DOHH2 (cell line): ENCODE results near the gene CYB561.

ENCODE experiments used
- H3F3A ChIP-seq: fragments of 200-600 bp; sonication (generic), shearing (Covaris generic); 2 replicates; pipeline ENCODE4 v1.6.0; 2016; ENCODE audit warnings: antibody characterized with exemption, mild to moderate bottlenecking; ENCODE audit not compliant: control insufficient read depth, insufficient read depth
- H3K27ac ChIP-seq: fragments of 200-600 bp; sonication (generic); 2 replicates; pipeline ENCODE4 v1.5.1; 2014; ENCODE audit warnings: low read depth, mild to moderate bottlenecking, low read length, moderate library complexity
- H3K27me3 ChIP-seq: fragments of 200-600 bp; sonication (generic); 2 replicates; pipeline ENCODE4 v1.6.1; 2014; ENCODE audit warnings: mild to moderate bottlenecking, low read length, mixed read lengths; ENCODE audit not compliant: control insufficient read depth
- H3K36me3 ChIP-seq: fragments of 200-600 bp; sonication (generic); 2 replicates; pipeline ENCODE4 v1.6.1; 2014; ENCODE audit warnings: mild to moderate bottlenecking, low read length, moderate library complexity, mixed read lengths; ENCODE audit not compliant: control insufficient read depth
- H3K4me1 ChIP-seq: fragments of 200-600 bp; sonication (generic); 2 replicates; pipeline ENCODE4 v1.6.1; 2014; ENCODE audit warnings: mild to moderate bottlenecking, low read length, mixed read lengths; ENCODE audit not compliant: control insufficient read depth
- H3K4me2 ChIP-seq: fragments of 200-600 bp; sonication (generic); 2 replicates; pipeline ENCODE4 v1.6.0; 2014; ENCODE audit warnings: mild to moderate bottlenecking, low read length, moderate library complexity
- H3K4me3 ChIP-seq: fragments of 200-600 bp; sonication (generic); 2 replicates; pipeline ENCODE4 v1.5.1; 2014; ENCODE audit warnings: mild to moderate bottlenecking, low read length, mixed read lengths
- H3K79me2 ChIP-seq: fragments of 200-600 bp; sonication (generic); 2 replicates; pipeline ENCODE4 v1.6.1; 2014; ENCODE audit warnings: mild to moderate bottlenecking, low read length, mixed read lengths; ENCODE audit not compliant: control insufficient read depth
- H3K9me2 ChIP-seq: fragments of 200-600 bp; sonication (generic); replicated peaks from 2 replicates; pipeline ENCODE4 v1.6.1; 2014; ENCODE audit warnings: mild to moderate bottlenecking, low read length, mixed read lengths; ENCODE audit not compliant: control insufficient read depth
- H3K9me3 ChIP-seq: fragments of 200-600 bp; sonication (generic); 2 replicates; pipeline ENCODE4 v1.6.1; 2014; ENCODE audit warnings: antibody characterized with exemption, low read length, mixed read lengths; ENCODE audit not compliant: control insufficient read depth, insufficient read depth
- H4K20me1 ChIP-seq: fragments of 200-600 bp; sonication (generic); 2 replicates; pipeline ENCODE4 v1.6.0; 2014; ENCODE audit warnings: low read depth, mild to moderate bottlenecking, antibody characterized with exemption, low read length, moderate library complexity; ENCODE audit not compliant: control insufficient read depth, insufficient read depth
- EZH2phosphoT487 ChIP-seq: fragments of 200-600 bp; sonication (generic); IDR thresholded peaks from 2 replicates; pipeline ENCODE4 v1.6.1; 2017; ENCODE audit warnings: borderline replicate concordance, mild to moderate bottlenecking, antibody characterized with exemption, low read length, moderate library complexity, mixed read lengths
- TF ChIP-seq, protein P1 (sequence below): fragments of 200-600 bp; sonication (generic); IDR thresholded peaks from one replicate; pipeline ENCODE4 v1.5.1; 2014; ENCODE audit warnings: antibody characterized with exemption, mild to moderate bottlenecking, low read depth, low read length; ENCODE audit not compliant: poor library complexity, severe bottlenecking

Gene CYB561

DNA sequence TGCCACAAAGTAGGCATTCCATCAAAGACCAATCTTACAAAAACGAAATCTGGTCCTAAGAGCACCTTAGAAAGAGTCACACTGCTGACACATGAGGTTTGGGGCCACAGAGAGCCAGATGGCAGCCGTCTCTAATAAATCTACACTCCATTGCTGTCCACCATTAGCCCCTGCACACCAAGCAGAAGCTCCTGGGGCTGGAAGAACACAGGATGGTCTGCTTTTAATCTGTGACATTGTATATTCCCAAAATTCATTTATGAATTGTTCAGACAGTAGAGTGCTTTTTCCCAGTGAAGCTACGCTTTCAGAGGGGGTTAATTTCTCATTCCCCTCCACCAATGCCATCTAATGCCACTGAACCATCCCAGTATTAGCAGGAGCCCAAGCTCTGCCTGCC, 1.6 kb downstream of the CYB561 start:
- no peaks in the 10 kb centered on the region for H3K79me2 ChIP-seq
- TF ChIP-seq, protein P1, sequence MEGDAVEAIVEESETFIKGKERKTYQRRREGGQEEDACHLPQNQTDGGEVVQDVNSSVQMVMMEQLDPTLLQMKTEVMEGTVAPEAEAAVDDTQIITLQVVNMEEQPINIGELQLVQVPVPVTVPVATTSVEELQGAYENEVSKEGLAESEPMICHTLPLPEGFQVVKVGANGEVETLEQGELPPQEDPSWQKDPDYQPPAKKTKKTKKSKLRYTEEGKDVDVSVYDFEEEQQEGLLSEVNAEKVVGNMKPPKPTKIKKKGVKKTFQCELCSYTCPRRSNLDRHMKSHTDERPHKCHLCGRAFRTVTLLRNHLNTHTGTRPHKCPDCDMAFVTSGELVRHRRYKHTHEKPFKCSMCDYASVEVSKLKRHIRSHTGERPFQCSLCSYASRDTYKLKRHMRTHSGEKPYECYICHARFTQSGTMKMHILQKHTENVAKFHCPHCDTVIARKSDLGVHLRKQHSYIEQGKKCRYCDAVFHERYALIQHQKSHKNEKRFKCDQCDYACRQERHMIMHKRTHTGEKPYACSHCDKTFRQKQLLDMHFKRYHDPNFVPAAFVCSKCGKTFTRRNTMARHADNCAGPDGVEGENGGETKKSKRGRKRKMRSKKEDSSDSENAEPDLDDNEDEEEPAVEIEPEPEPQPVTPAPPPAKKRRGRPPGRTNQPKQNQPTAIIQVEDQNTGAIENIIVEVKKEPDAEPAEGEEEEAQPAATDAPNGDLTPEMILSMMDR = no peak
- no peak for TF ChIP-seq EZH2phosphoT487
- H4K20me1 ChIP-seq = no peaks in the 10 kb centered on the region
- H3K9me3 ChIP-seq = no peaks in the 10 kb centered on the region
- H3K27ac ChIP-seq = no peak overlapping the region
- H3K4me1 ChIP-seq = peaks cover 9% of the 10 kb centered on the region; the same call in 1 of the 2 replicates
- no peak overlapping the region for H3K4me3 ChIP-seq
- H3K4me2 ChIP-seq = no peak overlapping the region
- H3K36me3 ChIP-seq = no peaks in the 10 kb centered on the region
- H3K9me2 ChIP-seq = no peaks in the 10 kb centered on the region
- H3F3A ChIP-seq = no peaks in the 10 kb centered on the region
- H3K27me3 ChIP-seq = peaks cover 30% of the 10 kb centered on the region

DNA sequence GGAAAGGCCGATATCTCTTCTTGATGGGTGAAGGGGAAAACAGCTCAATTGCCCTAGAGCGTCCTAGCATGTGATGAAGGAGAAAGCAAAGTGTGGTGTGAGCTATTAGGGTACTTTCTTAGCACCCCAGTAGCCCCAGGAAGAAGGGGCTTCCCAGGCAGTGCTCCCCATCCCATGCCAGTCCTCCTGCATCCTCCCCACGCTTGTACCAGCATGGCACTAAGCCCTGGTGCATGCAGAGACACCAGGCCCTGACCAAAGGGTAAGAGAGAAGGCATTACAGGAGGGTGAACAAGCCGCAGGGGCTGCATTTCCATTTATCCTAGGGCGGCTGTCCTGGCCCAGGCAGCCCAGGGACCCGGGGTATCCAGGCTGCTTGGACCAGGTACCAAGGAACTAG, 3.1 kb downstream of the CYB561 start:
- H3K4me2 ChIP-seq = no peak overlapping the region
- no peaks in the 10 kb centered on the region for H3K9me2 ChIP-seq
- no peaks in the 10 kb centered on the region for H3K36me3 ChIP-seq
- H4K20me1 ChIP-seq = no peaks in the 10 kb centered on the region
- no peaks in the 10 kb centered on the region for H3F3A ChIP-seq
- peaks cover 30% of the 10 kb centered on the region for H3K27me3 ChIP-seq
- TF ChIP-seq, protein P1 = no peak
- no peak for TF ChIP-seq EZH2phosphoT487
- no peak overlapping the region for H3K4me3 ChIP-seq
- H3K27ac ChIP-seq = no peak overlapping the region
- H3K4me1 ChIP-seq = peaks cover 9% of the 10 kb centered on the region; the same call in 1 of the 2 replicates
- no peaks in the 10 kb centered on the region for H3K79me2 ChIP-seq
- H3K9me3 ChIP-seq = no peaks in the 10 kb centered on the region

DNA sequence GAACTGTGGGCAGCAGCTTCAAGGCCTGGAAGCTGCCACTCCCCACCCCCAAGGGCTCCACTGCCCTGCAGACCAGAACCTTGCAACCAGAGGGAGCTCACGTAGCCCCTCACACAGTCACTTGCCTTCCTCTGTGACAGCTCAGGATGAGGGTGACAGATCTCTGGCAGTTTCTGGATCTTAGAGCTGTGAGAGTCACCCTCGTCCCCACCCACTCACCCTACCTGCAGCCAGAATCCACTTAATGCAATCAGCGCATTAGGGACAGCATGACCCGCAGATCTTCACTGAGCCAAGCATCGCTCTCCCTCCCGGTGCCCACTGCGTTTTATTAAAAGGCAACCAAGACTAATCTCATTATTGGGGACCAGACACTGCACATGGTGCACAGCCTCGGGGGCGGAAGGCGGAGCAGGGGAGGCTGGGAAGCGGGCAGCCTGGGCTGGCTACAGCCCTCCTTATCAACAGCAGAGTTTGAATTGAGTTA, 3.5 kb downstream of the CYB561 start:
- H3K79me2 ChIP-seq = no peaks in the 10 kb centered on the region
- H3K27ac ChIP-seq = no peak overlapping the region
- no peaks in the 10 kb centered on the region for H3K9me2 ChIP-seq
- H3K27me3 ChIP-seq = peaks cover 30% of the 10 kb centered on the region
- H3K4me3 ChIP-seq = no peak overlapping the region
- no peaks in the 10 kb centered on the region for H3K9me3 ChIP-seq
- peaks cover 9% of the 10 kb centered on the region; the same call in 1 of the 2 replicates for H3K4me1 ChIP-seq
- TF ChIP-seq, protein P1 = peak; percentile 10
- no peak for TF ChIP-seq EZH2phosphoT487
- no peaks in the 10 kb centered on the region for H4K20me1 ChIP-seq
- H3K4me2 ChIP-seq = no peak overlapping the region
- no peaks in the 10 kb centered on the region for H3K36me3 ChIP-seq
- no peaks in the 10 kb centered on the region for H3F3A ChIP-seq

DNA sequence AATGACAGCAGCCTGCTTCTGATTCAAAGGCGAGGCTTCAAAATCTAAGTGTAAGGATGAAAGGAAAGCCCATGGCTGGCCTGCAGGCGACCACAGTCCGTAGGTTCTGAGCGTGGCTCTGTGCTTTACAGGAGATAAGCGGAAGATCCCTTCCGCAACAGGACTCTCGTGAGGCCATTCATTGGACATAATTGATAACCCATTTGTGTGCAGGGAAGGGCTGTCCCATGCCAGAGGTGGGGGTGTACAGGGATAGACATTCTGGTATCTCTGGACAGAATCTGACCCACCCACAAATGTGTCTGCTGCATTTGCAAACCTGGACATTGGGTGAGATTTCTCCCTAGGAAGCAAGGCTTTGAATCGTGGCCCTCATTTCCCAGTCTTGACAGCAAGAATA, 4.0 kb downstream of the CYB561 start:
- Histone ChIP-seq H3K27me3 (peaks cover 27% of the 10 kb centered on the region), H3K79me2 (no peaks in the 10 kb centered on the region), H3K4me1 (peaks cover 9% of the 10 kb centered on the region; the same call in 1 of the 2 replicates), H4K20me1 (no peaks in the 10 kb centered on the region), H3K9me3 (no peaks in the 10 kb centered on the region), H3K4me2 (no peak overlapping the region), H3K36me3 (no peaks in the 10 kb centered on the region), H3K27ac (no peak overlapping the region), H3F3A (no peaks in the 10 kb centered on the region), H3K9me2 (no peaks in the 10 kb centered on the region), H3K4me3 (no peak overlapping the region)
- TF ChIP-seq, protein P1 = no peak
- TF ChIP-seq EZH2phosphoT487 = no peak
